GM18502 (cell line): ENCODE data around the gene SYT2.
A peak's percentile ranks its signal among the peaks of the same experiment; 100 is the strongest.
"Not testable (repeated sequence)": the region's sequence is repeated elsewhere in the genome, so short reads cannot be mapped to it uniquely, and the experiment has no call there.

Source experiments
- ATAC-seq: cut with Tn5 transposase; IDR thresholded peaks from one replicate; pipeline ENCODE4 v1.9.1; 2021; ENCODE audit warnings: mild to moderate bottlenecking; ENCODE audit not compliant: unreplicated experiment, poor library complexity

Gene SYT2

GRCh38 chr1:202627841-202628565 lies 82.3 kb downstream of the SYT2 start:
- ATAC-seq: no peak

GRCh38 chr1:202627036-202627435 lies 83.2 kb downstream of the SYT2 start:
- not testable (repeated sequence) for ATAC-seq

- ATAC-seq: peak; percentile 73
These were observed 84.6 kb downstream of the SYT2 start for GRCh38 chr1:202625416-202626360.

- no peak for ATAC-seq
These were observed 85.5 kb downstream of the SYT2 start for GRCh38 chr1:202624781-202625108.

- ATAC-seq: no peak
These were observed 86.0 kb downstream of the SYT2 start for GRCh38 chr1:202624088-202624780.

GRCh38 chr1:202623476-202623875 lies 86.8 kb downstream of the SYT2 start:
- not testable (repeated sequence) for ATAC-seq

GRCh38 chr1:202623075-202623474 lies 87.2 kb downstream of the SYT2 start:
- no peak for ATAC-seq

GRCh38 chr1:202622388-202622787 lies 87.9 kb downstream of the SYT2 start:
- ATAC-seq: no peak

GRCh38 chr1:202621446-202621845 lies 88.8 kb downstream of the SYT2 start:
- ATAC-seq: no peak

- ATAC-seq: not testable (repeated sequence)
These were observed 90.2 kb downstream of the SYT2 start for GRCh38 chr1:202620036-202620435.

- no peak for ATAC-seq
These were observed 90.7 kb downstream of the SYT2 start for GRCh38 chr1:202619505-202619904.

- not testable (repeated sequence) for ATAC-seq
These were observed 91.2 kb downstream of the SYT2 start for GRCh38 chr1:202619012-202619411.

- peak; percentile 41 for ATAC-seq
These were observed 93.8 kb downstream of the SYT2 start for GRCh38 chr1:202616355-202616915.

GRCh38 chr1:202615501-202616354 lies 94.5 kb downstream of the SYT2 start:
- peak; percentile 70 for ATAC-seq

- not testable (repeated sequence) for ATAC-seq
These were observed 95.1 kb downstream of the SYT2 start for GRCh38 chr1:202615208-202615500.

- ATAC-seq: not testable (repeated sequence)
These were observed 95.7 kb downstream of the SYT2 start for GRCh38 chr1:202614363-202615207.

GRCh38 chr1:202613571-202613970 lies 96.7 kb downstream of the SYT2 start:
- ATAC-seq: no peak

- ATAC-seq: not testable (repeated sequence)
These were observed 98.2 kb downstream of the SYT2 start for GRCh38 chr1:202612036-202612435.

- no peak for ATAC-seq
These were observed 104.7 kb downstream of the SYT2 start for GRCh38 chr1:202605515-202605914.
